GM12873 (cell line): ENCODE results near the gene KIF3C.

Experiments used
- TF ChIP-seq, protein P1 (sequence below): IDR thresholded peaks from 2 replicates; pipeline ENCODE4 v1.5.1; 2012; ENCODE audit warnings: low read depth, mild to moderate bottlenecking, moderate library complexity, low read length, control low read depth; ENCODE audit not compliant: insufficient read depth; ENCODE audit errors: missing control alignments

The KIF3C gene

DNA sequence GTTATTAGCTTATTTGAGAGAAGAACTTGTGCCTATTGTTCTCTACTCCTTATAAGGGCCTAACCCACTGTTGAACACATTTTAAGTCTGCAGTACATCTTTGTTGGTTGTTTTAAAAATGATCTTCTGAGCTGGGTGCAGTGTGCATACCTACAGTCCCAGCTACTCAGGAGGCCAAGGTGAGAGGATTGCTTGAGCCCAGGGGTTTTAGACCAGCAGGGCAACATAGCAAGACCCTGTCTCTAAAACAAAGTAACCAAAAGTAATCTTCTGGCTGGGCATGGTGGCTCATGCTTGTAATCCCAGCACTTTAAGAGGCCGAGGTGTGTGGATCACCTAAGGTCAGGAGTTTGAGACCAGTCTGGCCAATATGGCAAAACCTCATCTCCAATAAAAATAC is 25.8 kb upstream of the KIF3C start:
- TF ChIP-seq, protein P1, sequence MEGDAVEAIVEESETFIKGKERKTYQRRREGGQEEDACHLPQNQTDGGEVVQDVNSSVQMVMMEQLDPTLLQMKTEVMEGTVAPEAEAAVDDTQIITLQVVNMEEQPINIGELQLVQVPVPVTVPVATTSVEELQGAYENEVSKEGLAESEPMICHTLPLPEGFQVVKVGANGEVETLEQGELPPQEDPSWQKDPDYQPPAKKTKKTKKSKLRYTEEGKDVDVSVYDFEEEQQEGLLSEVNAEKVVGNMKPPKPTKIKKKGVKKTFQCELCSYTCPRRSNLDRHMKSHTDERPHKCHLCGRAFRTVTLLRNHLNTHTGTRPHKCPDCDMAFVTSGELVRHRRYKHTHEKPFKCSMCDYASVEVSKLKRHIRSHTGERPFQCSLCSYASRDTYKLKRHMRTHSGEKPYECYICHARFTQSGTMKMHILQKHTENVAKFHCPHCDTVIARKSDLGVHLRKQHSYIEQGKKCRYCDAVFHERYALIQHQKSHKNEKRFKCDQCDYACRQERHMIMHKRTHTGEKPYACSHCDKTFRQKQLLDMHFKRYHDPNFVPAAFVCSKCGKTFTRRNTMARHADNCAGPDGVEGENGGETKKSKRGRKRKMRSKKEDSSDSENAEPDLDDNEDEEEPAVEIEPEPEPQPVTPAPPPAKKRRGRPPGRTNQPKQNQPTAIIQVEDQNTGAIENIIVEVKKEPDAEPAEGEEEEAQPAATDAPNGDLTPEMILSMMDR, result no peak

DNA sequence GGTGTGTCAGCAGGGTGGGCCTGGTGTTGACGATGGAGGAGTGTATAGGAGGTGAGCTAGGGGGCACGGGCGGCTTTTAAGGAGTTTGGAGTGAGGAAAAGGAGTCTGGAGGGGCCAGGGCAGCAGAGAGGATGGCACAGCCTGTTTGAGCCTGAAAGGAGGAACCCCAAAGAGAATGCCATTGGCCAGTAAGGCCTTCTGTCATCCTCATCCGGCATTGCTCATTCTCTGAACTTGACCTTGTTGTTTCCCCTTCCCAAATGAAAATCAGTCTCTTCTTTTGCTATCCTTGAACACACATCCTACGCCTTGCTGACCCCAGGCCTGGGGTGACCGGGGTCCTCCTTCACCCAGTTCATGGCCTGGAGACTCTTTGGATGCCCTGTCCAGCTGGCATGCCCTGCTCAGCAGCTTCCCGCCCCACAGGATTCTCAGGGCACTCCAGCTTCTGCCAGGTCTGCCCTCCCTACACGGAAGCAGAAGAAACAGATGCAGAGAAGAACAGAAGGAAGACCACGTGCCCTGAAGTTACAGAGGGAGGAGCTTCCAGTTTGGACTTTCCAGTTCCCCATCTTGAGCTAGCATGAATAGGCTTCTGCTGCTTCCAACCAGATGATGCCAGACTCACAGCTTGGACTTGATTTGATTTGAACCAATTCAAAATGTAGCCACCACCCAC is 20.5 kb upstream of the KIF3C start:
- TF ChIP-seq, protein P1, result no peak

DNA sequence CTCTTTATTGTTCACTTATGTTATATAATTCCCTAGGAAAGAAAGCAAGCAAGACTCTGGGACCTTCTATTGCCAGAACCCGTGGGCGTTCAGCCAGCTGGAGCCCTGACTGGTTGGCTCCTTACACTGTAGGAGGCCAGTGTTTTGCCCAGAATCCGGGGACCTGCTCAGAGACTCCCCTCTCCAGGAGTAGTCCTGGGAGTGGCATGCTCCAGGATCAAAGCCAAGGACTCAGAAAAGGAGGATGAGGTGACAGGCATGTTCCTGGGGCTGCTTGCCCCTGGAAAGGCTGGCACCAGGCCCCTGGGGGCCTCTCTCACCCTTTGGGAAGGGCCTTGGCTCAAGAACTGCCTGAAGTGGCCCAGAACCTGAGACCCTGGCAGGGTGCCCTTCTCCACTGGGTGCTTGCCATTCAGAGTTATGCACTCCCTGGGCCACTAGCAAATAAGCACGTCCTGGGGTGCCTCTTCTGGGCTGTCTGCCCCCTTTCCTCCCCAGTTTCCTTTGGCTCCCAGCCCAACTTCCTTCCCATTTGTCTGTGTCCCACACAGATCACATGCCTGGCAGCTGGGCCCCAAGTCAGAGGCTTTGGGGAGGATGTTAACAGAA is 19.6 kb upstream of the KIF3C start:
- TF ChIP-seq, protein P1, result no peak

DNA sequence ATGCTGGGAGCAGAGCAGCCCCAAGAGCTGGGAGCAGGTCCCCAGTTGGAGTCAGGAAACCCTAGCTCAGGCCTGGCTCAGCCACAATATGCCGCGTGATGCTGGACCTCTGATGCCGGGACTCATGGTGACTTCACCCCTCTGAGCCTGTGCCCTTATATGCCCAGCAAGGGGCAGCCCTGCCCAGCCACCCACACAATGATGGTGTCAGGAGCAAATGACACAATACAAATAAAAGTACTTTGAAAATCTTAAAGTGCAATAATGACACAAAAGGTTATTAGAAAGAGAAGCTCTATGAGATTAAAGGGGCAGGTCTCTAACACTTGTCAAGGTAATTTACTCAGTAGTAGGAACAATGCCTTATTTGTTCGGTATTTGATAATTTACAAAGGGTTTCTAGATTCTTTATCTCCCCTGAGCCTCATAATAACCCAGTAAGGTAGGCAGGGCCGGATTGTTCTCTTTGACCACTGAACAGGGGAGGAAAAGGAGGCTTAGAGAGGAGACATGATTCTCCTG is 18.3 kb upstream of the KIF3C start:
- TF ChIP-seq, protein P1, result no peak

DNA sequence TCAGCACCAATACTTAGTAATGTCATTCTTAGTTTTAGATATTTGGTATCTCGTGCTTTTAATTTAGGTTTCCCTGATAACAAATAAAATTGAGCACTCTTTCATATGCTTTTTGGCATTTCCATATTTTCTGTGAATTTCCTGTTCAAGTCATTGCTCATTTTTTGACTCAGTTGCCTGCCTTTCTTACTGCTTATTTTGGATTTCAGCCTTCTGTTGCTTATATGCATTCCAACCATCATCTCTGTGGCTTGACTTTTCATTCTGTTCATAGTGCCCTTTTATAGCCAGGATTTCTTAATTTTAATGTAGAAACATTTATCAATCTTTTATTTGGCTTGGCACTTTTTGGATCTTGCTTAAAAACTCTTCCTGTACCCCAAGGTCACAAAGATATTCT is 14.5 kb upstream of the KIF3C start:
- TF ChIP-seq, protein P1, result no peak

DNA sequence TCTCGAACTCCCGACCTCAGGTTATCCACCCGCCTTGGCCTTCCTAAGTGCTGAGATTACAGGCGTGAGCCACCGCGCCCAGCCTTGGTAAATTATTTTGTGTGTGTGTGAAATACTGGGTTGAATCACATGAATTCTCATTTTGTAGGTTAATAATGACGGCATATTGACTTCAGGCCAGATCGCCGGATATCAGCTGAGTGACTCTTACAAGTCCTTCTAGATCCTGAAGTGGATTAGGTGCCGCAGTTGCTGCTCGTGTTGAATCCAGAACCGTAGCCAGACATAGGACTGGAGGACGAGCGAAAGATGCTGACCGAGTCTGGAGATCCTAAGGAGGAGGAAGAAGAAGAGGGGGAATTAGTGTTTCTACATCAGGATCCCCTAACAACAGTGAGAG is 12.2 kb upstream of the KIF3C start:
- TF ChIP-seq, protein P1, result no peak

DNA sequence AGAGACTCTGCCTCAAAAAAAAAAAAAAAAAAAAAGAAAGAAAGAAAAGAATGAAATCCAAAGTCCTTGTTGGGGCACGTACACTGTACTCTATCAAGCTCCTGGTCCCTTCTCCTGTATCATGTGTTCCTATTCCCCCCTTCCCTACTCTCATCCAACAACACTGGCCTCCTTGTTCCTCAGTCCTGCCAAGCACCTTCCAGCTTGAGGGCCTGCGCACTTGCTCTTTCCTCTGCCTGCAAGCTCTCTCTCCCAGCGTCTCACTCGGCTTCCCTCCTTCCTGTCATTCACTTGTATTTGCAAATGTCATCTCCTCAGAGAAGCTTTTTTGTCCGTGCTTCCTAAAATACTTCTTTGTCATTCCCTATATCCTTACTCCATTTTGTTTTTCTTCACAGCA is 10.8 kb upstream of the KIF3C start:
- TF ChIP-seq, protein P1, result no peak
